Measurements from ENCODE around the gene SULT1A2.
"Not testable (repeated sequence)": the region's sequence is repeated elsewhere in the genome, so short reads cannot be mapped to it uniquely, and the experiment has no call there.

SULT1A2 gene

GRCh38 chr16:28609631-28610594, 13.1 kb upstream of the SULT1A2 start, which contains the start of gene SULT1A1:
Gene SULT1A1, minus strand, starts transcription at chr16:28610044. Its CDS starts 1,189 bp downstream, at chr16:28608855.
- no peak for DNase-seq (ENCODE audit: low read depth)

- DNase-seq (ENCODE audit: low read depth), result not testable (repeated sequence)
Observed at GRCh38 chr16:28608867-28609596, 12.2 kb upstream of the SULT1A2 start.

GRCh38 chr16:28608496-28608808, 11.6 kb upstream of the SULT1A2 start:
- DNase-seq (ENCODE audit: low read depth), result not testable (repeated sequence)

GRCh38 chr16:28607681-28608495, 11.0 kb upstream of the SULT1A2 start:
- not testable (repeated sequence) for DNase-seq (ENCODE audit: low read depth)

GRCh38 chr16:28607116-28607623, 10.3 kb upstream of the SULT1A2 start:
- DNase-seq (ENCODE audit: low read depth), result no peak

- no peak for DNase-seq (ENCODE audit: low read depth)
Observed at GRCh38 chr16:28606291-28607115, 9.7 kb upstream of the SULT1A2 start.

GRCh38 chr16:28604186-28604565, 7.3 kb upstream of the SULT1A2 start:
- DNase-seq (ENCODE audit: low read depth), result no peak

- no peak for DNase-seq (ENCODE audit: low read depth)
Observed at GRCh38 chr16:28603381-28604185, 6.7 kb upstream of the SULT1A2 start.

GRCh38 chr16:28602529-28602928, 5.7 kb upstream of the SULT1A2 start:
- no peak for DNase-seq (ENCODE audit: low read depth)

- not testable (repeated sequence) for DNase-seq (ENCODE audit: low read depth)
Observed at GRCh38 chr16:28602062-28602461, 5.2 kb upstream of the SULT1A2 start.

GRCh38 chr16:28601589-28601988, 4.7 kb upstream of the SULT1A2 start:
- not testable (repeated sequence) for DNase-seq (ENCODE audit: low read depth)

- not testable (repeated sequence) for DNase-seq (ENCODE audit: low read depth)
Observed at GRCh38 chr16:28600965-28601364, 4.1 kb upstream of the SULT1A2 start.

- not testable (repeated sequence) for DNase-seq (ENCODE audit: low read depth)
Observed at GRCh38 chr16:28599377-28600285, 2.8 kb upstream of the SULT1A2 start.

GRCh38 chr16:28597692-28598261, 927 bp upstream of the SULT1A2 start:
- no peak for DNase-seq (ENCODE audit: low read depth)

GRCh38 chr16:28596115-28596630, 677 bp downstream of the SULT1A2 start:
- no peak for DNase-seq (ENCODE audit: low read depth)

- not testable (repeated sequence) for DNase-seq (ENCODE audit: low read depth)
Observed at GRCh38 chr16:28595451-28595850, 1.4 kb downstream of the SULT1A2 start.

GRCh38 chr16:28592979-28593553, 3.8 kb downstream of the SULT1A2 start:
- DNase-seq (ENCODE audit: low read depth), result no peak

- no peak for DNase-seq (ENCODE audit: low read depth)
Observed at GRCh38 chr16:28592511-28592910, 4.3 kb downstream of the SULT1A2 start.
